NCI-H2227 (cell line): ENCODE data around the gene ZIC2.

ENCODE experiments used
- DNase-seq: peaks from one replicate; lab custom pipeline; 2025; ENCODE audit not compliant: unreplicated experiment; lab: John Stamatoyannopoulos, UW

ZIC2 gene

GRCh38 chr13:99985886-99986527 is 4.4 kb downstream of the ZIC2 start:
- DNase-seq, result no peak

- no peak for DNase-seq
These were observed 5.2 kb downstream of the ZIC2 start for GRCh38 chr13:99986741-99987140.

DNA sequence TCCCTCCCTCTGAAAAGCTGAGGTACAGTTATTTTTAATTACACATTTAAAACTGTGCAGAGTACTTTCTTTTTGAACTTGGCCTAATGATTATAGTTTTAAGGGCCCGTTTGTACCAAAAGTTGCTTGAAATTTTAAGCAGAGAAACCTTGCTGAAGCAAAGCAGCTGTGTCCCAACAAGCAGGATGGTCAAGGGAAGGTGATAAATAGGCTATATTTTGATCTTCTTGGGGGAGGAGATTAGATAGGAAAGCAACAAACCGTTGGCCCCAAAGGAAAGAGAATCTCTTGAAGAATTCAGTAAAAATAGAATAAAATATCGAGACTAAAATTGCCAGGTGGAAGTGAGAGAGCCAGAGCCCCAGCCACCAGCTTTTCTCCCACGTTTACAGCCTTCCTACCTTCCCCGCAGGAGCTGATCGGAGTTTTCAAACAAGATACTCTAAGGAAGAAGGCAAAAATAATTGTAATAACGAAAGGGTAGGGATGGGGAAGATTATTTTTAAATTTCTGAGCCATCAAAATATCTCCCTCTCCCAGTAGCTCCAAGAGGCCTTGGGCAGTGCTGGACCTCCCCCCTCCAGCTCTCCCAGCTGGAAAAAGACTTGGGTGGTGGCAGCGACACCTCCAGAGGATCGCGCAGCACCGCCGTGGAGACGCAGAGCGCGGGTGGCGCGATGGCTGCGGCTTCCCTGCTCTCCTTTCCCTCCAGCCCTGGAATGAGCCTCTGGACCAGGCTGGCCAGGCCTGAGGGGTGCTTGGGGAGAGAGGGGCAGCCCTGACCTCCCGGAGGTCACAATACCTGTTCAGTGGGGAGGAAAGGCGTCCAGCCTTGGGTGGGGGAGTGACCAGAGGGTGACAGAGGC is 5.8 kb downstream of the ZIC2 start:
- peak; percentile 46 for DNase-seq

GRCh38 chr13:99988529-99989275 is 7.1 kb downstream of the ZIC2 start:
- DNase-seq, result no peak

- DNase-seq, result no peak
These were observed 7.9 kb downstream of the ZIC2 start for GRCh38 chr13:99989276-99990125.

GRCh38 chr13:99990126-99990977 is 8.8 kb downstream of the ZIC2 start:
- peak; percentile 54 for DNase-seq

DNA sequence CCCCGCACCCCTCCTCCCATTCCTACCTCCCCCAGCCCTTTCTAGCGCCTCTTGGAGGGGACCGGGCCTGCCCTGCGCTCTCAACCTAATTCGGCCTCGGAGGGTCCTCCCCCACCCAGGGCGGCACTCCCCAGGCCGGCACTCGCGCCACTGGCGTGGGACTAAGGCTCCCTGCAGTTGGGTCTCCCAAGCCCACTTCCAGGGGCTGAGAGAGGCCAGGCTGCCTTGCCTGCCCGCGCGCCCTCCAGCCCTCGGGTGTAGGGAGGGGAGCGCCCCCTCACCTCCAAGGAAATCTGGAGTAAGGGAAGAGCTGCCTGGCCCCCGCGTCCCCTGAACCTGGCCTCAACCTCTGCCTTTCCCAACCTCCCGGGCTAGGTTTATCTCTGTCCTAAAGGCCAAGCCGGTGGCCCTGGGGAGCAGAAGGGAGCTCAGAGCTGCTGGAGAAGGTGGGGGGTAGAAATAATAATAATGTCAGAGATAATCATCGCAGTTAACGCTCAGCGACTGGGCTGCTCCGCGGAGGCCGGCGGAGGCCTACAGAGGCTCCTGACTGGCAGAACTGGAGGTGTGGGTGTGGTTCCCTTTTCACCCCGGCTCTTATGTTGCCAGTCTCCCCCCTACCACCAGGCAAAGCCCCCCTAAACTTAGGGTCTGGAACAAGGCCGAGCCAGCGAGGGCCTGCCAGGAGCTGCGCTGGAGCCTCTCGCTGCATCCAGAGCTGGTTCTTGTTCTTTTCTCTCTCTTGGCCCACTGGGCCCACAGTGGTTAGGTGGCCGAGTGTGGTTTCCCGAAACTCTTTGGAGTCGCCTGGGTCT is 9.6 kb downstream of the ZIC2 start:
- DNase-seq, result peak; percentile 37

- DNase-seq, result no peak
These were observed 10.5 kb downstream of the ZIC2 start for GRCh38 chr13:99991828-99992775.

DNA sequence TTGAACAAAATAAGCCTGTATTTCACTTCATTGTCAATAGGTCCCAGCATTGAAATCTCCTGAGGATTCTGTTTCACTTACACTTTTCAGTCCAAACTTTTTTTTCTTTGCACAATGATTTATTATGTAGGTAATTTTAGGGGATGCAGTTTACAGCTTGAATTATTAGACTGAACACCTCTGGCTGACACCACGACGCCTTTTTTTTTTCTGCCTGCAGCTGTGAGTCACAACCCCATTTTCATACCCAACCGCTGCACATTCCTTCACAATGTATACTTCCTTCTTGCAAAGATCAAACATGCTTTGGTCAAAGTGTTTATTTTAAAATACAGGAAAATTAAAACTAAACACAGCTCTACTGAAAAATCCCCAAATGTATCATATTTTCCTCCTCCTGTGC is 11.4 kb downstream of the ZIC2 start:
- no peak for DNase-seq

DNA sequence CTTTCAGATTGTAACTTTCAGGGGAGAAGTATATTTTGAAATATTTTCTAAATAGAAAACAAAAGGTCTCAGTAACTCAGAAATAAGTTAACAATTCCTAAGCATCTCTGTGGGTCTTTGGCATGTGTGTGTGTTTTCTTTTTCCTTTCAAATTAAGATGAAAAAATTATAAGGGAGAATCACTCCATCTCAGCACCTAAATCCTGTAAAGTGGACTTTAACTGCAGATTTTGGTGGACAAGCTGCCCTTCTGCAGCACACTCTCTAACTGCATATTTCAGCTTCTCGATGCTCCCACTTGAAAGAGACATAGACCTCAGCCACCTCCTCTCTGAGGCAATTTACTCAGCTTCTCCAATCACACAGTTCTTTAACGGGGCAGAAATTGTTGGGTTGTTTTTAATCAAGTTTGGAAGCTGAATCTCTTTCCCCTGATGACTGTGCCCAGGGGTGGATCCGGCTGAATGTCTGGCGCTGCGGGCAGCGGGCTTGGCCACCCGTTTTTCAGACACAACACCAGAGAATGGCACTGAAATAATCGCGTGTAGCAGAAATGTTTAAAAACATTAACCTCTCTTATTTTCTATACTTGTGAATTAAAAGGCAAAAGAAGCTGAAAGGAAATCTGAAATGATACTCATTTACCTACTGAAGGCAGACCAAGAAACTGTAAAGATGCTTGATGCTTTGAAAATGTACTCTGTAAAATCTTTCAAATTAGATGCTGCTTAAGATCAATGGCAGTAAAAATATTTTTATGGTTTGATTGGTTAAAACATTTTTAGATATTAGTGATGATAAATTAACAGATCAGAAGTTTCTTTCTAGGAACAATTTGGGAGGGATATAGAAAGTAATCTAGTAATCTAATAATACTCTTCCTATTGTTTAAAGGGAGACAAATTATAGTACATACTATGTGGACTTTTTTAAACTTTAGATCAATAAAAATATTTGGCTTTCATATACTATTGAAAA is 12.4 kb downstream of the ZIC2 start:
- no peak for DNase-seq

DNA sequence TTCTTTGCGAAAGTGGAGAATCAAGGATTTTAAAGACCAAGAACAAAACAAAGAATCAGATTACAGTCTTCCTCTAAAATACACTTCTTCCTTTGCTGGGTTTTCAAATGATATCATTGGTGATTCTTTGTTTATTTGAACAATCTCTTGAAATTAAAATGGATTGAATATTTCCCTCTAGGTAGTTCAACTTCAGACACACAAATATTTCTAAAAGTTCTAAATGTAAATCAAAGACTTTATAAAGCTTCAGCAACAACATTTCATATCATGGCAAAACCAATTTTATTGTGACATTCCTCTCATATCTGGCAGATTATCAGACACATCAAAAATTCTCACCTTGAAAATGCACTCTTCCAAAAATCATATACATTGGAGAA is 13.0 kb downstream of the ZIC2 start:
- DNase-seq, result no peak

- DNase-seq, result no peak
These were observed 13.6 kb downstream of the ZIC2 start for GRCh38 chr13:99995104-99995588.

- no peak for DNase-seq
These were observed 14.2 kb downstream of the ZIC2 start for GRCh38 chr13:99995589-99996380.

- no peak for DNase-seq
These were observed 14.9 kb downstream of the ZIC2 start for GRCh38 chr13:99996381-99996973.

- DNase-seq, result no peak
These were observed 16.2 kb downstream of the ZIC2 start for GRCh38 chr13:99997702-99998214.
